Neural progenitor cell (in vitro differentiated cells): Measurements from ENCODE around the gene ARHGEF4. TPM values are rescaled to one million over a fixed set of nuclear protein-coding genes. Genes with fewer than 3 reads are reported as not detected.

Experiments used
- DNase-seq: peaks from one replicate; pipeline ENCODE4 v3.0.0-alpha.2; 2016; ENCODE audit warnings: low spot score
- H2AFZ ChIP-seq: fragments of 200-600 bp; sonication (generic); replicated peaks from 2 replicates; pipeline ENCODE4 v1.6.1; 2016; ENCODE audit warnings: antibody characterized with exemption
- H3F3A ChIP-seq: fragments of 200-600 bp; sonication (generic); 2 replicates; pipeline ENCODE4 v1.6.1; 2016; ENCODE audit warnings: antibody characterized with exemption, low read depth
- H3K27ac ChIP-seq: fragments of 200-600 bp; sonication (generic); 2 replicates; pipeline ENCODE4 v1.5.1; 2016; ENCODE audit warnings: mild to moderate bottlenecking
- H3K27me3 ChIP-seq: fragments of 200-600 bp; sonication (generic); 2 replicates; pipeline ENCODE4 v1.6.1; 2016; ENCODE audit warnings: mild to moderate bottlenecking, moderate library complexity
- H3K36me3 ChIP-seq: fragments of 200-600 bp; sonication (generic); 2 replicates; pipeline ENCODE4 v1.5.1; 2016
- H3K4me1 ChIP-seq: fragments of 200-600 bp; sonication (generic); 2 replicates; pipeline ENCODE4 v1.6.1; 2016; ENCODE audit warnings: mixed run types
- H3K4me2 ChIP-seq: fragments of 200-600 bp; sonication (generic); 2 replicates; pipeline ENCODE4 v1.6.1; 2016
- H3K4me3 ChIP-seq: fragments of 200-600 bp; sonication (generic); 2 replicates; pipeline ENCODE4 v1.5.1; 2016
- H3K79me2 ChIP-seq: fragments of 200-600 bp; sonication (generic); 2 replicates; pipeline ENCODE4 v1.6.1; 2016; ENCODE audit warnings: low read depth
- H3K9ac ChIP-seq: fragments of 200-600 bp; sonication (generic); 2 replicates; pipeline ENCODE4 v1.6.1; 2016
- H3K9me3 ChIP-seq: fragments of 200-600 bp; sonication (generic); 2 replicates; pipeline ENCODE4 v1.5.1; 2016; ENCODE audit warnings: low read depth
- H4K20me1 ChIP-seq: fragments of 200-600 bp; sonication (generic); 2 replicates; pipeline ENCODE4 v1.6.1; 2016; ENCODE audit warnings: low read depth
- H3K27ac Mint-ChIP-seq: 3 replicates; pipeline ENCODE4 v1.8.0; 2021; ENCODE audit warnings: mixed read lengths
- H3K27me3 Mint-ChIP-seq: 2 replicates; pipeline ENCODE4 v1.8.0; 2022; ENCODE audit warnings: low read depth, mild to moderate bottlenecking, inconsistent platforms, moderate library complexity, mixed read lengths; ENCODE audit not compliant: insufficient read depth
- H3K36me3 Mint-ChIP-seq: 3 replicates; pipeline ENCODE4 v1.8.0; 2021; ENCODE audit warnings: mixed read lengths
- H3K4me1 Mint-ChIP-seq: 3 replicates; pipeline ENCODE4 v1.8.0; 2021; ENCODE audit warnings: mixed read lengths
- H3K4me3 Mint-ChIP-seq: 3 replicates; pipeline ENCODE4 v1.8.0; 2021; ENCODE audit warnings: mild to moderate bottlenecking, moderate library complexity, mixed read lengths
- H3K9me3 Mint-ChIP-seq: 3 replicates; pipeline ENCODE4 v1.8.0; 2020; ENCODE audit warnings: mixed read lengths
- CTCF ChIP-seq: fragments of 200-600 bp; sonication (generic); IDR thresholded peaks from 2 replicates; pipeline ENCODE4 v1.5.1; 2017; ENCODE audit warnings: antibody characterized with exemption, mild to moderate bottlenecking
- EZH2 ChIP-seq: fragments of 200-600 bp; sonication (generic); IDR thresholded peaks from 2 replicates; pipeline ENCODE4 v1.6.1; 2017; ENCODE audit warnings: antibody characterized with exemption, mild to moderate bottlenecking, moderate library complexity
- EZH2phosphoT487 ChIP-seq: fragments of 200-600 bp; sonication (generic); IDR thresholded peaks from 2 replicates; pipeline ENCODE4 v1.6.1; 2017; ENCODE audit warnings: antibody characterized with exemption
- total RNA-seq: library from RNA; depleted of rRNA; stranded (reverse); fragments of >200 nt; gene quantifications from 2 replicates; pipeline ENCODE4 v1.2.3, GENCODE V29; 2015; ENCODE audit warnings: low replicate concordance

Gene ARHGEF4
- total RNA-seq, 1 donor from 2014 or later = 22.8 TPM

GRCh38 chr2:130834931-130835765 is 1.6 kb upstream of the ARHGEF4 start:
- H3K9me3 ChIP-seq = no peaks in the 10 kb centered on the region
- peaks cover 7% of the 10 kb centered on the region for H3K79me2 ChIP-seq
- H3K9ac ChIP-seq = no peak overlapping the region
- Mint-ChIP-seq H3K27ac (peak overlapping the region; percentile 19), H3K36me3 (no peaks in the 10 kb centered on the region), H3K4me1 (peaks cover 45% of the 10 kb centered on the region), H3K4me3 (peak overlapping the region; percentile 66), H3K27me3 (peaks cover 26% of the 10 kb centered on the region), H3K9me3 (no peaks in the 10 kb centered on the region)
- no peak overlapping the region for H3K27ac ChIP-seq
- peak; percentile 5 for DNase-seq
- no peak overlapping the region for H2AFZ ChIP-seq
- H3K36me3 ChIP-seq = no peaks in the 10 kb centered on the region
- TF ChIP-seq EZH2 (no peak), EZH2phosphoT487 (no peak), CTCF (no peak)
- H3K4me2 ChIP-seq = no peak overlapping the region
- no peak overlapping the region for H3K4me3 ChIP-seq
- H3K4me1 ChIP-seq = peaks cover 33% of the 10 kb centered on the region
- no peaks in the 10 kb centered on the region for H4K20me1 ChIP-seq
- peaks cover 11% of the 10 kb centered on the region for H3F3A ChIP-seq
- peaks cover 25% of the 10 kb centered on the region for H3K27me3 ChIP-seq

GRCh38 chr2:130835766-130836015 is 1.0 kb upstream of the ARHGEF4 start:
- Histone ChIP-seq H3K4me2 (no peak overlapping the region), H3K4me3 (no peak overlapping the region), H3F3A (peaks cover 11% of the 10 kb centered on the region), H3K9ac (no peak overlapping the region), H3K79me2 (peaks cover 7% of the 10 kb centered on the region), H2AFZ (no peak overlapping the region), H3K9me3 (no peaks in the 10 kb centered on the region), H4K20me1 (no peaks in the 10 kb centered on the region), H3K27me3 (peaks cover 25% of the 10 kb centered on the region), H3K27ac (no peak overlapping the region), H3K4me1 (peaks cover 33% of the 10 kb centered on the region), H3K36me3 (no peaks in the 10 kb centered on the region)
- H3K27ac Mint-ChIP-seq = no peak overlapping the region
- H3K36me3 Mint-ChIP-seq = no peaks in the 10 kb centered on the region
- no peak for TF ChIP-seq EZH2phosphoT487
- TF ChIP-seq CTCF = no peak
- TF ChIP-seq EZH2 = no peak
- peaks cover 26% of the 10 kb centered on the region for H3K27me3 Mint-ChIP-seq
- H3K9me3 Mint-ChIP-seq = no peaks in the 10 kb centered on the region
- no peak overlapping the region for H3K4me3 Mint-ChIP-seq
- DNase-seq = peak; percentile 1
- peaks cover 43% of the 10 kb centered on the region for H3K4me1 Mint-ChIP-seq

- H3K27me3 Mint-ChIP-seq = peaks cover 28% of the 10 kb centered on the region
- no peaks in the 10 kb centered on the region for H3K36me3 Mint-ChIP-seq
- H3K4me3 Mint-ChIP-seq = no peak overlapping the region
- H2AFZ ChIP-seq = peak overlapping the region; percentile 85
- H3K9ac ChIP-seq = no peak overlapping the region
- peak overlapping the region; percentile 83 for H3K4me3 ChIP-seq
- H3K27ac Mint-ChIP-seq = no peak overlapping the region
- DNase-seq = peak; percentile 41
- H3K4me1 ChIP-seq = peaks cover 33% of the 10 kb centered on the region
- no peak overlapping the region for H3K27ac ChIP-seq
- peak overlapping the region; percentile 100 for H3K4me2 ChIP-seq
- H3K4me1 Mint-ChIP-seq = peaks cover 39% of the 10 kb centered on the region
- TF ChIP-seq EZH2phosphoT487 (peak; percentile 80), EZH2 (peak; percentile 88), CTCF (no peak)
- no peaks in the 10 kb centered on the region for H4K20me1 ChIP-seq
- no peaks in the 10 kb centered on the region for H3K9me3 ChIP-seq
- H3K36me3 ChIP-seq = no peaks in the 10 kb centered on the region
- peaks cover 25% of the 10 kb centered on the region for H3K27me3 ChIP-seq
- peaks cover 13% of the 10 kb centered on the region for H3F3A ChIP-seq
- peaks cover 7% of the 10 kb centered on the region for H3K79me2 ChIP-seq
- H3K9me3 Mint-ChIP-seq = no peaks in the 10 kb centered on the region
These were observed 579 bp downstream of the ARHGEF4 start for GRCh38 chr2:130837175-130837810.
